Measurements from ENCODE around the gene DCAF10.

The DCAF10 gene

GRCh38 chr9:37859043-37859442, 58.4 kb downstream of the DCAF10 start:
- H3K9me3 ChIP-seq (replicated peaks in 1 of 2; ENCODE audit: control insufficient read depth in 2 of 2, insufficient read depth in 1 of 2, low read depth in 1 of 2, low read length in 2 of 2) = no peaks in the 10 kb centered on the region
- H4K8ac ChIP-seq (ENCODE audit: low read depth, low read length) = no peak overlapping the region
- H3K36me3 ChIP-seq (replicated peaks in 1 of 2; ENCODE audit: control insufficient read depth in 2 of 2, insufficient read depth in 2 of 2, low read length in 2 of 2) = peaks cover 4 to 78% of the 10 kb centered on the region in 2 donors
- H3K23ac ChIP-seq (ENCODE audit: low read depth, low read length, poor library complexity) = no peak overlapping the region
- no peak overlapping the region for H3K4me2 ChIP-seq (ENCODE audit: insufficient read depth, low read length, poor library complexity, severe bottlenecking)
- no peak overlapping the region for H3K9ac ChIP-seq (ENCODE audit: low read depth, low read length, poor library complexity)
- H4K91ac ChIP-seq (ENCODE audit: low read depth, low read length, poor library complexity) = no peak overlapping the region
- H2BK12ac ChIP-seq (ENCODE audit: low read length) = no peak overlapping the region
- H2BK15ac ChIP-seq (ENCODE audit: low read length) = no peak overlapping the region
- H3K4me1 ChIP-seq (ENCODE audit: control insufficient read depth in 2 of 2, insufficient read depth in 1 of 2, low read depth in 1 of 2, low read length in 2 of 2) = no peaks in the 10 kb centered on the region
- H3K79me1 ChIP-seq (ENCODE audit: low read depth, low read length) = no peaks in the 10 kb centered on the region
- H3K4ac ChIP-seq (ENCODE audit: low read length) = no peak overlapping the region
- WGBS, 2 donors (ENCODE audit: extremely low coverage in 2 of 2, insufficient read length in 2 of 2, insufficient replicate concordance in 1 of 2) = no CpG with 5 or more reads among the region's 1 CpG
- no peak overlapping the region for H3K4me3 ChIP-seq (ENCODE audit: low read length in 2 of 2)
- no peaks in the 10 kb centered on the region for H3K27me3 ChIP-seq (ENCODE audit: control insufficient read depth in 3 of 3, insufficient read depth in 3 of 3, low read depth in 1 of 3, low read length in 3 of 3)
- H2BK120ac ChIP-seq (ENCODE audit: low read depth, low read length) = no peak overlapping the region
- no peak overlapping the region for H3K18ac ChIP-seq (ENCODE audit: low read length)
- no peak overlapping the region for H3K27ac ChIP-seq (replicated peaks; ENCODE audit: low read length)
- no peak overlapping the region for H3K14ac ChIP-seq (ENCODE audit: low read length)
- DNase-seq (ENCODE audit: low spot score) = no peak
- no peak overlapping the region for H2AFZ ChIP-seq (ENCODE audit: low read length)
- H2AK5ac ChIP-seq (ENCODE audit: low read depth, low read length) = no peak overlapping the region
- H2BK5ac ChIP-seq (ENCODE audit: low read length) = no peak overlapping the region

GRCh38 chr9:37862530-37862929, 61.9 kb downstream of the DCAF10 start:
- DNase-seq (ENCODE audit: low spot score) = no peak
- no peak overlapping the region for H2BK15ac ChIP-seq (ENCODE audit: low read length)
- WGBS, 2 donors (ENCODE audit: extremely low coverage in 2 of 2, insufficient read length in 2 of 2, insufficient replicate concordance in 1 of 2) = no CpG with 5 or more reads among the region's 3 CpGs
- no peak overlapping the region for H3K4ac ChIP-seq (ENCODE audit: low read length)
- no peak overlapping the region for H2BK12ac ChIP-seq (ENCODE audit: low read length)
- H3K4me2 ChIP-seq (ENCODE audit: insufficient read depth, low read length, poor library complexity, severe bottlenecking) = no peak overlapping the region
- H3K14ac ChIP-seq (ENCODE audit: low read length) = no peak overlapping the region
- H3K79me1 ChIP-seq (ENCODE audit: low read depth, low read length) = no peaks in the 10 kb centered on the region
- H2BK120ac ChIP-seq (ENCODE audit: low read depth, low read length) = no peak overlapping the region
- no peak overlapping the region for H3K18ac ChIP-seq (ENCODE audit: low read length)
- no peak overlapping the region for H3K4me3 ChIP-seq (ENCODE audit: low read length in 2 of 2)
- no peak overlapping the region for H2BK5ac ChIP-seq (ENCODE audit: low read length)
- no peak overlapping the region for H2AK5ac ChIP-seq (ENCODE audit: low read depth, low read length)
- H3K27ac ChIP-seq (replicated peaks; ENCODE audit: low read length) = no peak overlapping the region
- H3K9me3 ChIP-seq (replicated peaks in 1 of 2; ENCODE audit: control insufficient read depth in 2 of 2, insufficient read depth in 1 of 2, low read depth in 1 of 2, low read length in 2 of 2) = no peaks in the 10 kb centered on the region
- H3K23ac ChIP-seq (ENCODE audit: low read depth, low read length, poor library complexity) = no peak overlapping the region
- H2AFZ ChIP-seq (ENCODE audit: low read length) = no peak overlapping the region
- H4K91ac ChIP-seq (ENCODE audit: low read depth, low read length, poor library complexity) = no peak overlapping the region
- H3K36me3 ChIP-seq (replicated peaks in 1 of 2; ENCODE audit: control insufficient read depth in 2 of 2, insufficient read depth in 2 of 2, low read length in 2 of 2) = peaks cover 4 to 77% of the 10 kb centered on the region in 2 donors
- H3K9ac ChIP-seq (ENCODE audit: low read depth, low read length, poor library complexity) = no peak overlapping the region
- no peaks in the 10 kb centered on the region for H3K4me1 ChIP-seq (ENCODE audit: control insufficient read depth in 2 of 2, insufficient read depth in 1 of 2, low read depth in 1 of 2, low read length in 2 of 2)
- no peaks in the 10 kb centered on the region for H3K27me3 ChIP-seq (ENCODE audit: control insufficient read depth in 3 of 3, insufficient read depth in 3 of 3, low read depth in 1 of 3, low read length in 3 of 3)
- H4K8ac ChIP-seq (ENCODE audit: low read depth, low read length) = no peak overlapping the region

- Histone ChIP-seq H3K4me2 (ENCODE audit: insufficient read depth, low read length, poor library complexity, severe bottlenecking) (no peak overlapping the region), H4K91ac (ENCODE audit: low read depth, low read length, poor library complexity) (no peak overlapping the region), H3K9ac (ENCODE audit: low read depth, low read length, poor library complexity) (no peak overlapping the region), H3K14ac (ENCODE audit: low read length) (no peak overlapping the region), H3K18ac (ENCODE audit: low read length) (no peak overlapping the region), H3K4me3 (ENCODE audit: low read length in 2 of 2) (no peak overlapping the region), H3K27me3 (ENCODE audit: control insufficient read depth in 3 of 3, insufficient read depth in 3 of 3, low read depth in 1 of 3, low read length in 3 of 3) (no peaks in the 10 kb centered on the region), H2BK5ac (ENCODE audit: low read length) (no peak overlapping the region), H3K9me3 (replicated peaks in 1 of 2; ENCODE audit: control insufficient read depth in 2 of 2, insufficient read depth in 1 of 2, low read depth in 1 of 2, low read length in 2 of 2) (no peaks in the 10 kb centered on the region), H3K4me1 (ENCODE audit: control insufficient read depth in 2 of 2, insufficient read depth in 1 of 2, low read depth in 1 of 2, low read length in 2 of 2) (no peaks in the 10 kb centered on the region), H3K23ac (ENCODE audit: low read depth, low read length, poor library complexity) (no peak overlapping the region), H2AK5ac (ENCODE audit: low read depth, low read length) (no peak overlapping the region), H2BK120ac (ENCODE audit: low read depth, low read length) (no peak overlapping the region), H3K4ac (ENCODE audit: low read length) (no peak overlapping the region), H2AFZ (ENCODE audit: low read length) (no peak overlapping the region), H2BK15ac (ENCODE audit: low read length) (no peak overlapping the region), H3K79me1 (ENCODE audit: low read depth, low read length) (no peaks in the 10 kb centered on the region), H2BK12ac (ENCODE audit: low read length) (no peak overlapping the region), H4K8ac (ENCODE audit: low read depth, low read length) (no peak overlapping the region), H3K27ac (replicated peaks; ENCODE audit: low read length) (no peak overlapping the region), H3K36me3 (replicated peaks in 1 of 2; ENCODE audit: control insufficient read depth in 2 of 2, insufficient read depth in 2 of 2, low read length in 2 of 2) (peaks cover 0 to 15% of the 10 kb centered on the region in 2 donors)
- no peak for DNase-seq (ENCODE audit: low spot score)
- WGBS, 2 donors (ENCODE audit: extremely low coverage in 2 of 2, insufficient read length in 2 of 2, insufficient replicate concordance in 1 of 2) = no CpG with 5 or more reads among the region's 5 CpGs
Observed at GRCh38 chr9:37870081-37870798, 69.6 kb downstream of the DCAF10 start.

GRCh38 chr9:37870799-37871176, 70.2 kb downstream of the DCAF10 start:
- H3K79me1 ChIP-seq (ENCODE audit: low read depth, low read length) = no peaks in the 10 kb centered on the region
- H3K4ac ChIP-seq (ENCODE audit: low read length) = no peak overlapping the region
- no peak overlapping the region for H2AFZ ChIP-seq (ENCODE audit: low read length)
- H2BK120ac ChIP-seq (ENCODE audit: low read depth, low read length) = no peak overlapping the region
- WGBS, 2 donors (ENCODE audit: extremely low coverage in 2 of 2, insufficient read length in 2 of 2, insufficient replicate concordance in 1 of 2) = no CpG with 5 or more reads among the region's 5 CpGs
- H3K36me3 ChIP-seq (replicated peaks in 1 of 2; ENCODE audit: control insufficient read depth in 2 of 2, insufficient read depth in 2 of 2, low read length in 2 of 2) = peaks cover 0 to 9% of the 10 kb centered on the region in 2 donors
- no peak overlapping the region for H4K91ac ChIP-seq (ENCODE audit: low read depth, low read length, poor library complexity)
- no peak overlapping the region for H3K9ac ChIP-seq (ENCODE audit: low read depth, low read length, poor library complexity)
- H3K18ac ChIP-seq (ENCODE audit: low read length) = no peak overlapping the region
- H3K27ac ChIP-seq (replicated peaks; ENCODE audit: low read length) = no peak overlapping the region
- no peaks in the 10 kb centered on the region for H3K4me1 ChIP-seq (ENCODE audit: control insufficient read depth in 2 of 2, insufficient read depth in 1 of 2, low read depth in 1 of 2, low read length in 2 of 2)
- no peak overlapping the region for H3K4me3 ChIP-seq (ENCODE audit: low read length in 2 of 2)
- H2AK5ac ChIP-seq (ENCODE audit: low read depth, low read length) = no peak overlapping the region
- no peak overlapping the region for H2BK5ac ChIP-seq (ENCODE audit: low read length)
- DNase-seq (ENCODE audit: low spot score) = no peak
- H4K8ac ChIP-seq (ENCODE audit: low read depth, low read length) = no peak overlapping the region
- H3K9me3 ChIP-seq (replicated peaks in 1 of 2; ENCODE audit: control insufficient read depth in 2 of 2, insufficient read depth in 1 of 2, low read depth in 1 of 2, low read length in 2 of 2) = no peaks in the 10 kb centered on the region
- no peak overlapping the region for H3K23ac ChIP-seq (ENCODE audit: low read depth, low read length, poor library complexity)
- H3K14ac ChIP-seq (ENCODE audit: low read length) = no peak overlapping the region
- no peaks in the 10 kb centered on the region for H3K27me3 ChIP-seq (ENCODE audit: control insufficient read depth in 3 of 3, insufficient read depth in 3 of 3, low read depth in 1 of 3, low read length in 3 of 3)
- H3K4me2 ChIP-seq (ENCODE audit: insufficient read depth, low read length, poor library complexity, severe bottlenecking) = no peak overlapping the region
- no peak overlapping the region for H2BK12ac ChIP-seq (ENCODE audit: low read length)
- no peak overlapping the region for H2BK15ac ChIP-seq (ENCODE audit: low read length)

Measured in neuronal stem cell (in vitro differentiated cells).